Measurements from ENCODE around the gene RAMACL.

GRCh38 chr6:166583230-166583965, 3.1 kb downstream of the RAMACL start:
- TF ChIP-seq CTCF (IDR thresholded peaks at IDR 0.05; ENCODE audit: low read depth, low read length), result no peak
- no peak for TF ChIP-seq EZH2phosphoT487 (IDR thresholded peaks at IDR 0.05; ENCODE audit: low read depth)

Data from OCI-LY3 (cell line).